GM18858 (cell line): ENCODE data around the gene DACH1.

Source experiments
- ATAC-seq: cut with Tn5 transposase; IDR thresholded peaks from one replicate; pipeline ENCODE4 v1.9.1; 2021; ENCODE audit not compliant: unreplicated experiment

DACH1 gene

DNA sequence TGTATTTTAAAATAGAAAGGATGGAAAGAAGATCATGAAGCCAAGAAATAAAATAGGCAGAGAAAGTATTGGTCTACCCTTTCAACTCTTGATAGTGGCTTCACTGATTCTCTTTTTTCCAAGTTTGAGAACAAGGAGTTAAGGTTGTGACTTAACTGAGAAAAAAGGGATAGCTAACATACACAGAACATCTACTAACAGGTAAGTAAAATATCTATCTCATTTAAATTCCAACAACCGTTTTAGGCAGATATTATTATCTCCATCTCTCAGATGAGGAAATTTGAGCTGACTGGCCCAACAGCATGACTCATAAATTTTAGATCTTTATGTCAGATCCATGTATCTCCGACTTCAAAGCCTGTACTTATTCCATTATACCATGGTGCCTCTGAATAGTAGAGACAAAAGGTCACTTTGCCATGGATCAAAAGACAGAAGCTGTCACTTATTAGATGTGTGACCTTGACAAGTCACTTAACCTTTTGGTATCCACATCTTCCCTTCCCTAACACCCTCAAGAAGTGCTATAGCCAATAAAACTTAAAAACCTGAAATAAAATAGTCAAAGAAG is 152.1 kb downstream of the DACH1 start:
- ATAC-seq, result no peak

DNA sequence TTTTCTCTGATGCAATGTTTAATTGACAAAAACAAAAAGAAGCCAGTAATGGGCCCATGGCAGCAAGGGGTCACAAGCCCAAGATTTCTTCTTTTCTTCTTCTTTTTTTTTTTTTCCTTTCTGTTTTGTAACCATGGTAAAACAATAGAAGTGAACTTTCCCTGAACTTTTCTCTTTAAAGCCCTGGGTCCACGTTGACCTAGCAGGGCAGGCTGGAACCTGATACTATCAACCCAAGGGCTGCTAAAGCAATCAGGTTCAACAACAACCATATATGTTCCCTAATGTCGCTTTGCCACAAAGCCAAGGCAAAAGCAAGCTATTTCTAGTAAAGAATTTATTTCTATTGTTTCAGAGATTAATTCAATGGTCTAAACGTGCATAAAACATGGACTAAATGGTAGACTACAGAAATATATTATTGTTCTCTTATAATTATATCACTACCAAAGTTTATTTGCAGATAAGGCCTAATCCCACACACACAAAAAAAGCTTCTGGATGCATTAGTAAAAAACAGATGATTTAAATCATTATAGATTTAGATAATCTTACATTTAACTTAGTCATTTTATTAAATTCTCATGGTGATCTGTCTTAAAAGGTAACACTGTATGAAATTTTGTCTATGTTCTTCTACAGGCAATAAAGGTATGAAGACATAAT is 153.9 kb downstream of the DACH1 start:
- ATAC-seq, result no peak

DNA sequence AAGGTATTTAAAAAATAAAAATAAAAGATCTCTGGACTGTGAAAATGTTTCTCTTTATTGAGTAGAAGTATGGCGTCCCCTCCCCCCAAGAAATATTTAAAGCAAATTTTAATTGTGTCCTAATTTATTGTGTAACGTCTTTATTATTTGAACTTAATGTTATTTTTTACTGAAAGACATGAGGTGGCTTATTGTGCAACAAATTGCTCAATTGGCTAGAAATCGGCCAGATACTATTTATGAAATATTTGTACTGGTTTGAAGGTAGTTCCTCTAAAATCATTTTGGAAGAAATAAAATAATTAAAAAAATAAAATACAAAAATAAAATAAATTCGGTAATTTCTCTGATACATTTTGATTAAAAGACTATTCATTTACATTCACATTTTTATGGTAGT is 162.3 kb downstream of the DACH1 start:
- no peak for ATAC-seq

DNA sequence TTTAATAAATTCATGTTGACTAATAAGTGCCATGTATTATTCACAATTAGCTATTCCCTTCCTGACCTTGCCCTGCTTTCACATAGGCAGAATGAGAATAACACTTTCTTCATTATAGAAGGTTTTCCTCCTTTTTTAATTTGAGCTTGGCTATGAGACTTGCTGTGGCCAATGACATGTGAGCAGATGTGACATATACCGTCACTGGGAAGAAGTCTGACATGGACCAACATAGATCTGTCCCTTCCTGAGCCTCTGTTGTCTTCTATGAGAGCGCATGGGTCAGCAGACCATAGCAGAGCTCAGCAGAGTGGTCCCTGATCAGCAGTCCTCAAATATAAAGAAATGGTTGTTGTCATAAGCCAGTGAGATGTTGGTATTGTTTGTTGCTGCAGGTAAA is 163.9 kb downstream of the DACH1 start:
- ATAC-seq, result no peak

DNA sequence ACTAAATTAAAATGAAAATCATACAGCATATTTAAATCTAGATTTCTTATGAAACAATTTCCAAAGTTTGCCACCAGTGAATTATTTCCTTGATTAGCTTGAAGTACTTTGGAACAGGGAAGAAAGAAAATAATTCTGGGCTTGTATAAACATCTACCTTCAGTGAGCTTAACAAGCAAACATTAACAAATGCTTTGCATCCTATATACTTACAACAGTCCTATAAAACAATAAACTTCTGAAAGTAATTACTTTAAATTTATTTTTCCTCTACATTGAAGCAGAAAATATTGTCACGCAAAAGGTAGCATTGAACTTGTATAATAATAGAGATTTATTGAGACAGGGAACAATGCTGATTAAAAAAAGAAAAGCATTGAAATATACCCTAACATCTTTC is 164.8 kb downstream of the DACH1 start:
- ATAC-seq, result no peak

DNA sequence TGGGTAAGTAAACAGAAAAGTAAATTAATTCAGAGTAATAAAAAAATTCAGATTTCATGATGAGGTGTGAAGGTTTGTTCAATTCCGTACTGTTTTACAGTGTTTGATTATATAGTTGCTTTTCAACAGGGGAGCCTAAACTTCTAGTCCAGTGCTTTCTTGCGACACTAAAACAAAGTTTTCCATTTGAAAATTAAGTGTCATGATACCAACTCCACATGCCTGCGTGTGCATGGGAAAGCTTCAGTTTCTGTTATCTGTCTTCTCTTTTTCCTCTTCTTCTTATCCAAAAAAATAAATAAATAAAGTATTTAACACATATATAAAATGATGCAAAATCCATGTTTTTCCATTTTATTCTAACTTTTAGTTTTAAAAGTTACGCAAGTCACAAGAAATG is 165.3 kb downstream of the DACH1 start:
- ATAC-seq, result no peak

DNA sequence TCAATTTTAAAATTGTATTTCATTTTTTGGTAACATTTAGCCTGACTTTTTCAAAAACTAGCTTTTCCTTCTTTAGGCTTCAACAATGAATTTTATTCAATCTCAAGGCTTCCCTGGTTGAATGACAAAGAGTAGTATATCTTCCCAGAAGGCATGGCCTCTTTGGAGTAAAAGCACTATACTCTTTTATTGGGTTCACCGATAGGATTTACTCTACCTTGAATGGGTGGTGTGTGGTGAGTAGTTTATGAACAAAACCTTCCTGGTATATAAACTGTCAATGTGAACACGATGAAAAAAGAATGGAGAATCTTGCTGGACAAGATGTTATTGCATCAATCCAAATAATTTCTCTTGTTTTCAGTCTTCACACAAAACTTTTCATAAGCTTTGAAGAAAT is 167.7 kb downstream of the DACH1 start:
- no peak for ATAC-seq

DNA sequence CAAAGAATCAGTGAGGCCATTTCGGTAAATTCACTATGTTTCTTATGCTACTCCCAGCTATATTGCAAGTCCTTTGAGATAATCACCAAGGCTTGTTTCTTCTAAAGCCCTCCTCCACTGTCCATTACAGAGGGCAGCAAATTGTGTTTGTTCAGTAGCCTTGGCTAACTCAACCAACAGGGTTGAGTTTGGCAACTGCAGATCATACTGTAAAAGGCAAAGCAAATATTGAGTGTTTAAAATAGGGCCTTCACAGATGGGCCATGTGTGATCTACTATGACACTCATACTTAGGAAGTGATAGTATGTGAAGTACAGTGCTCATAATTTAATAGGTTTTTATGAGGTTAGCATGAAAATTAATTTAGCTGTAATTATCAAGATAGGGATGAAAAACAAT is 171.3 kb downstream of the DACH1 start:
- no peak for ATAC-seq

DNA sequence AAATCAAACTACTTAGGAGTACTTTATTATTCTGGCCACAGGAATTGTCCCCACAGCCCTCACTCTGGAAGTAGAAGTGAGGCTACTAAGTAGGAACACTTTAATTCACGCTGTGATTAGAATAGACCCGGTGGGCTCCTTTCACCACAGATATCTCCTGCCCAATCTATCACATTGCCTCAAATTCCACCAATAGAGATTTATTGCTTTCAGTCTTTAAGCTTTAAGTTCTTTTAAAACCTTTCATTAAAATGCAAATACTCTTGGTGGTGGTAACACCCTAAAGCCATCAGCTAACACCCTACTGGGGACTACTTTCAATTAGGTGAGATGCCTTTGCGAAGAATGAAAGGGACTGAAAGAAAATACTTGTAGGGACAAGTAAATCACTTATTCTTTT is 181.9 kb downstream of the DACH1 start:
- no peak for ATAC-seq

DNA sequence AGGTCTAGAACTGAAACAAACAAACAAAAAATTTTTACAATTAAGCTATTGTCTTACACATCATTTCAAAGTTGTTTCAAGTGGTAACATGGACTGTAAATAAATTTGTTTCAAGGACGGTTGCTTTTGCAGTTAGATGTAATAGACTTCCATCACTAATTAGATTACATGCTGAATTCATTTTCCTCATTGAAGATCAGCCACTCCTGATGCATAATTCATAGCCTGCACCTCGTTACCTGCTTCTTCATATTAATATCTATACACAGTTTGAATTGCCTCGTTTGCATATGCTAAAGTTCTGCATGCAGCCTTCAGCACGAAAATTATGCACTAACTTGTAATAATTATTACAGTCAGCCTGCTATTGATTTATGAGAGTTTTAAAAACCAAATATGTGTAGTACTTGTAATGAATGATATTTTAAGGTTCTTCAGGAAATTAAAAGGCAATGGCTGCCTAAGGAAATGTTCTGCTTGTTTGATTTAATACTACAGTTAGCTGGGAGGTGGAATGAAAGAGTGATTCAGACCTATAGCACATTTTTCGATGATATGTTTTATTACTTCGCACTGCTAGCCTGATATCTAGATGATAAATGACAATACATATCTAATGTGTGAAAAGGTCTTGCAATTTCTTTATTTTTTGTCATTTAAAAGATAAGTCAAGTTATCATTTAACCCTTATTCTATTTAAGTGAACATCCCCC is 184.9 kb downstream of the DACH1 start:
- ATAC-seq, result no peak

DNA sequence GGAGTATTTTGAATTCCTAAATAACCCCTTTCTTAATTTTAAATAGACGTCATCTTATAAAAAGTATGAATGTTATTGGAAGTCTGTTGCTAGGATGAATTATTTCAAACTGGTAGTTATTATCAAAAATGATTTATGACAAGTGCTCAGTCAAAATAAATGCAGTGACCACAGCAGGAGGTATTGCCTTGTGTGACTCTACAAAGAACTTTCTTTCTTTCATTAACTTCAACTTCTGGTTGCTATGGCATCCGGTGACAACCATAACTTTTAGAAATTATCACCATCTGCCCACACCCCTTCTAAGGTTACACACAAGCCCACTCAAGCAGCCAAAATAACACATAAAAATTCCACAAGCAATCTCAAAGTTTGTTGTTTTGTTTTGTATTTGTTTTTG is 189.9 kb downstream of the DACH1 start:
- no peak for ATAC-seq

DNA sequence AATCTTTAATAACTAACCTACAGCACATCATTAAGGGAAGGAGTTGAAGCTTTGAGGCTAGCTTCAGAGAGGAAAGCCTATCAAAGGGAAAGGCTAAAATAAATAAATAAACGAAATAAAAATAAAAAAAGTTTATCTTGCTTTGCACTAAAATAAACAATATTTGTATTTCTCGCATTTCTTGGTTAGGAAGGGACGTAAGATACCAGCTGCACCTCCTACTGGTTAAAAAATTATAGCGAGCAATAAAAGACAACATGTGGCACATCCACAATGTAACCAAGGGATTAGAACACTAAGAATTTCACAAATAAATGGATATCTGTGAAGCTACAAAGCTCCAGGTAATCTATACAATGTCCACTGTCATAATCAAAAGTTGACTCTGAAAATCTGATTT is 194.5 kb downstream of the DACH1 start:
- ATAC-seq, result no peak

DNA sequence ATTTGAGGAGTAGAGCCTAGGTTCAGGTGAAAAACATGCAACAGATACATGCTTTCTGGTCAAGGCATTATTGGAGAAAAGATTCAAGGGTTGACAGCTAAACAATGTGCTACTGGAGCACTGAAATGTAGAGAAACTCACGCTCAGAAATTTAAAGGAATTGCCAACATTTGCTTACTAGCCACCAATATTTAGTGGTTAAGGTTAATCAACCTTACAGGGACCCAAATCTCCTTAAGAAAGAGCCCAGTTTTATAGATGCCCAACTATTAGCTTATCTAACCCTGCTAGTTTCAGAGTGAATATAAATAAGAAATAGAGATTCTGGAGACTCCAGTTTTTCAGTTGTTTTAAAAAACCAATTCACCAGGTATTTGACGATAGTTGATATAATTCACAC is 203.6 kb downstream of the DACH1 start:
- no peak for ATAC-seq

DNA sequence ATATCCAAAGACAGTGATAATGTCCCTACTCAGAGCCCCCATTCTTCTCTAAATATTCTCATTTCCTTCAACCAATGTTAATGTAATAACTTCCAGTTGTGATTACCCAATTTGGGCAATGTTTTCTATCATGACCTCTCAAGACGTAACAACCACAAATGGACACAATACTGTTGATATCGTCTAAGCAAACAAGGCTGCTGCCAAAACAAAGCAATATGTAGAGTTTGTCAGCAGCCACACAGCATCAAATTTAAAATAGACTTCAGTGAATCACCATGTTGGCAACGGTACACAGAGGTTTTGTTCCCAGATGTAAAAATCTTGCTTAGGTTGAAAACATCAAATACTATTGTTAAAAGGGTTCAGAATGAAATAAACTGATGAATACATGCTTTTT is 205.1 kb downstream of the DACH1 start:
- ATAC-seq, result no peak

DNA sequence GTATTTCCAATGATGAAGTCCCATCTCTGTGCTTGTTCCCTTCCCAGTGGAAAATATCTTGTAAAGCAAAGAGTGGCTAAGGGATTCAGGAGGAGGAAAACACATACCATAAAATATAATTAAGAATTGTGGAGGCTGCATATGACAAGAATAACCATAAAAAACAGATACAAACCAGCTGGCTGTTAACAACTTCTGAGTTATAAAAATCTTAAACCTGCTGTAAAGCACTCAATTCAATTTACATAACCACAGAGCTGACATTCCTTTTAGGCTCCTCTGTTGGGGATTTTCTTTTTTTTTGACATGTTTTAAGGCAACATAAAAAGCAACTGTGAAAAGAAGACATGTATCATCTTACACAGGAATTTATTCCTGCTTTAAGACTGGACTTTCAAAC is 207.6 kb downstream of the DACH1 start:
- no peak for ATAC-seq

DNA sequence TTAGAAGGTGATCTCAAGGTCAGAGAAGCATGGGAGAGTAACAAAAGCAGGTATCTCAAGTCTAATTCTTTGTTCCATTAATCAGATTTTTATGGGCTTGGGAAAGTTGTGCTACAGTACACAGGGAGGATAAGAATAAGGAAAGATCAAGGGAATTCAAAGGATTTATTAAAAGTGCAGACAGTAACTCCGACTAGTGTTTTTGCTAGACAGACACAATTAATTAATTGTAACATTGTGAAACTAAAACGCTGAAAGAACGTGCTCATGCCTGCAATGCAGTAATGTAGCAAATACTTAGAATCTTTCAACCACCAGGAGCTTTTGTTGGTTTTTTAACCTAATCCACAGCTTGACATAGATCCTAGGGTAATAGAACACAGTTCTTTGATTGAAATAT is 221.5 kb downstream of the DACH1 start:
- ATAC-seq, result no peak

DNA sequence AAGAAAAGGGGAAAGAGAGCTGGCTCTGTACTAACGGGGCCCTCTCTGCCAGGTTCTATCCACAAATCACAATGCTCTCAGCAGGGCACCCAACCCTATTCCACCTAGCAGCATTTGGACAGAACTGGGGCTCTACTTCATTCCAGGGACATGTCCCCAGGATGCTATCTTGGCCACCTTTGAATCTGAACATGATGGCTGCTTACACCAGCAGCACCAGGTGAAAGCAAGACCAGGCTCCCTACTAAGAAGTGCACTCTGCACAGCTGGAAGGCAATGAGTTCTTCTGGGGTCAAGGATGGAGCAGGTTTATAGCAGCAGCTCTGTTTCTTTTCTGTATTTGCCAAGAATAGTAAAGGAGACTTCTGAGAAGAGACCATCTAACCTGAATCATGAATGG is 222.4 kb downstream of the DACH1 start:
- ATAC-seq, result no peak

DNA sequence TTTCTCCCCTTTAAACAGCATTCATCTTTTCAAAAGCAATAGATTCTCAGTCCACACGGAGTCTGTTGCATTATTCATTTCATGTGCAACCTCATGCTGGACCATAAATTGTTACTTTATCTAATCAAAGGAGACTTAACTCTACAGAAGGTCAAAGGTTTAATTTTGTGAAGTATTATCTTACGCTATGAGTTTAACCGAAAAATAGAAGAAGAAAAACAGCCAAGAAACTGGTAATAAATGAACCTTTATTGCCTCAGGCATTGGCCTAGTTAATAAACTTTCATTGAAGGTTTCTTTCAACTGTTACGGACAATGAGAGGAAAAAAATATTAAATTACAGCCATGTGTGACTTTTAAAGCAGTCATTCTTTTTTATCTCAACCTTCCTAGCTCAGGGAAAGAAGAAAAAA is 223.6 kb downstream of the DACH1 start:
- no peak for ATAC-seq

DNA sequence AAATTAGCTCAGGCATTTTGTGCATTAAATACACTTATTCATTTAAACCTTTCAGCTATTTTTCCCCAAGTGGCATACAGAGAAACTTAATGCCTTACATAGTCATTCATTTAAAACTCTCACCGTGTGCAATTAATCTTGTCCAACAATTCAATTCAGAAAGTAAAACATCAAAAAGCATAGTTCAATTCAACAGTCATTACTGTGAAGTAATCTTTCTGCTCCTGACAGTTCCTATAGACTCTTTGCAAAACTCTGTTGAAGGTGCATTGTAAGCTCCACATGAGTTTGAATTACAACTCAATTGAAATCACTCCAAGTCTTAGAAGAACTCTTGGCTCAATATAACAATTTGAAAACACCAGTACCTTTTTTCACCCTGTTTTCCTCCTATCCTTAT is 228.3 kb downstream of the DACH1 start:
- no peak for ATAC-seq

DNA sequence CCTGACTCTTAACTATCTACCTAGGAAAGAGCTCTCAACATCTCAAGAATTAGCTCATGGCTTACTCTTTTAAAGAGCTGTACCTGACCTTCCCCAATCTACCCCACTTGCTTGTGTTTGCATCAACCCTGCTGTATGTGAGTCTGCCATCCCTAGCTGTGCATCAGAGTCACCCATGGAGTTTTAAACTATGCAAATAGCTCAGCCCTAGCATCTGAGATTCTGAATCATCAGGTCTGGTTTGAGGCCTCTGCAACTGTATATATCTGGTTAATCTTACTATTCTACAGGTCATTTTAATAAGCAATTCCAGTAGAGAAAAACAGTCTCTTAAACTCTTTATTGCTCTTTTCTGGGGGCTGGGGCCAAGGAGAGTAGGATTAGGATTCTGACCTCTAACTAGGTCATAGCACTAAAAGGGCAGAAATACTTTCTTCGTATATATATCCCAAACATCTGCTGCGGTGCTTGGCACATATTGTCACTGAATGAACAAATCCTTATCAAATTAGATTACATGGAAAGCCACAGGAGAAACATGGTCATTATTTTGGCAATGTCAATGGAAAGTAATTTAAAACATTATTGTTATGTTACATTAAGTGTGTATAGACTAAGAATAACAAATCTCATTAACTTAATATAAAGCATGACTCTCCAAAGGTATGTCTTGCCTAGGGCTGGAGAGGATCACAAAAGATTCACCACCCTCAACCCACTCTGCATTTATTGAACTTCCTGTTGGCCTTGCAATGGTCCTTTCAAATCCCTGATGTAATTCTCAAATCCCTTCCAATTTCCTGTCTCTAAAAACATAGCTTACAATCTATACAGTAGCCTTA is 232.2 kb downstream of the DACH1 start:
- no peak for ATAC-seq

DNA sequence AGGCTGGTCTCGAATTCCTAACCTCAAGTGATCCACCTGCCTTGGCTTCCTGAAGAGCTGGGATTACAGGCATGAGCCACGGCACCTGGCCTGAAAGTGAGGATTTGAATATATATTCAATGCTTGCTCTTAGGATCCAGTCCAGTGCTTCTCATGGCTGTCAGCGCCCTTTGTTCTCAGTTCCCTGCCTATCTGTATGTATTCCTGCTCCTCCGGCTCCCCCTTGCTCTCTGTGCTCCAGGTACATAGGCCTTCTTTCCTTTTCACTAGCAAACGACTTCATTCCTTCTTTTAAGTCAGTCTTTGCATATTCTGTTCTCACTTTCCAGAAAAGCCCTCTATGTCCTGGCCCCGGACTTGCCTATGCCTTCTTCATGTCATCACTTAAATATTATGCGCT is 232.8 kb downstream of the DACH1 start:
- ATAC-seq, result no peak

DNA sequence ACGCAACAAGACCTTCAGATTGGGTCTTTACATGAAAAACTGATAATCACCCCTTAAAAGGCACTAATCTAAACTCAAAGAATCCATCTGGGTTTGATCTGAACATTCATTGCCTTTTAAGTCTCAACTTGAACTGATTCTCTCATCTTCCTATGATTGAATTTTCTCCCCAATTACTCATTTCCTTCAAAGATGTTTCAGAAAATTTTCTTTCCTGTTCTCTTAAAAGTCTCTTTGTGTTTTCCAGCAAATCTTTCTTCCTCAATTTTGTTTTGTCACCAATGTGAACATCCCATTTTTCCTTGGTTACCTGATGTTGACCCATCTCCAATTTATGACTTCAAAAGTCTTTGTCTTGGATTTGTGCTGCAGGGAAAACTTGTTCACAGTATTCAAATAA is 234.3 kb downstream of the DACH1 start:
- ATAC-seq, result no peak
